HepG2 (cell line): Measurements from ENCODE around the gene MOK. TPM values are rescaled to one million over a fixed set of nuclear protein-coding genes. Genes with fewer than 3 reads are reported as not detected.
A peak's percentile ranks its signal among the peaks of the same experiment; 100 is the strongest.

Experiments used
- ARID4A ChIP-seq: sonication (generic); formaldehyde crosslinking; IDR thresholded peaks from 2 replicates; pipeline ENCODE4 v1.5.0; 2020; ENCODE audit warnings: mild to moderate bottlenecking, missing genetic modification reagents, borderline replicate concordance
- CBX1 ChIP-seq: IDR thresholded peaks from one replicate; pipeline ENCODE4 v1.6.1; 2016; ENCODE audit warnings: antibody characterized with exemption, low read depth
- EHMT2 ChIP-seq: fragments of 200-600 bp; sonication (generic); IDR thresholded peaks from 2 replicates; pipeline ENCODE4 v1.7.0; 2017; ENCODE audit warnings: antibody characterized with exemption, low read depth, low read length, borderline replicate concordance
- FOXA1 ChIP-seq, 2 experiments: fragments of 450-650 bp in 1 of 2; sonication (generic) in 1 of 2; formaldehyde crosslinking in 1 of 2; IDR thresholded peaks; 2 replicates each; pipeline versions ENCODE4 v1.4.0 to v1.6.1; 2016 to 2020; ENCODE audit warnings: missing genetic modification reagents in 1 of 2
- GATAD2A ChIP-seq: IDR thresholded peaks from 2 replicates; pipeline ENCODE4 v1.6.1; 2016
- HDAC2 ChIP-seq: sonication (generic); formaldehyde crosslinking; IDR thresholded peaks from 2 replicates; pipeline ENCODE4 v1.4.0; 2020; ENCODE audit warnings: missing genetic modification reagents
- NBN ChIP-seq: fragments of 450-650 bp; conservative IDR thresholded peaks from 2 replicates; pipeline ENCODE4 v1.6.1; 2017
- NFE2L2 ChIP-seq: fragments of 150-350 bp; IDR thresholded peaks from 2 replicates; pipeline ENCODE4 v1.6.1; 2014; ENCODE audit warnings: low read length
- PAF1 ChIP-seq: IDR thresholded peaks from 2 replicates; pipeline ENCODE4 v1.6.1; 2016; ENCODE audit warnings: missing genetic modification reagents, missing compliant biosample characterization
- REST ChIP-seq, 2 experiments: IDR thresholded peaks; 2 replicates each; pipeline ENCODE4 v1.6.1; 2011 to 2012; ENCODE audit warnings: low read length in 2 of 2, borderline replicate concordance in 1 of 2, low read depth in 1 of 2, mild to moderate bottlenecking in 1 of 2, moderate library complexity in 1 of 2
- RFXAP ChIP-seq: sonication (generic); formaldehyde crosslinking; IDR thresholded peaks from 2 replicates; pipeline ENCODE4 v1.4.0; 2020; ENCODE audit warnings: missing genetic modification reagents, borderline replicate concordance
- SAFB2 ChIP-seq: sonication (generic); formaldehyde crosslinking; IDR thresholded peaks from 2 replicates; pipeline ENCODE4 v1.5.1; 2020; ENCODE audit warnings: missing genetic modification reagents, low read depth, mild to moderate bottlenecking, borderline replicate concordance
- ZEB1 ChIP-seq: IDR thresholded peaks from 2 replicates; pipeline ENCODE4 v1.6.1; 2012; ENCODE audit warnings: mild to moderate bottlenecking, low read depth, inconsistent platforms; ENCODE audit not compliant: insufficient replicate concordance
- ZKSCAN1 ChIP-seq: fragments of 150-350 bp; IDR thresholded peaks from 2 replicates; pipeline ENCODE4 v1.6.1; 2014; ENCODE audit warnings: low read length
- ZNF337 ChIP-seq: sonication (generic); formaldehyde crosslinking; IDR thresholded peaks from 2 replicates; pipeline ENCODE4 v1.5.1; 2020; ENCODE audit warnings: missing genetic modification reagents, low read depth, mild to moderate bottlenecking, borderline replicate concordance
- ZNF530 ChIP-seq: sonication (generic); formaldehyde crosslinking; IDR thresholded peaks from 2 replicates; pipeline ENCODE4 v1.5.0; 2020; ENCODE audit warnings: low read depth, mild to moderate bottlenecking, missing genetic modification reagents
- ZSCAN30 ChIP-seq: sonication (generic); formaldehyde crosslinking; IDR thresholded peaks from 2 replicates; pipeline ENCODE4 v1.5.0; 2020; ENCODE audit warnings: mild to moderate bottlenecking, missing genetic modification reagents
- polyA plus RNA-seq, 8 experiments: library from polyadenylated mRNA; depleted of rRNA in 3 of 8; stranded (reverse) in 7 of 8; unstranded in 1 of 8; fragments of >200 nt; fragmentation: Illumina TruSeq in 4 of 8; extraction: Trizol in 4 of 8; gene quantifications; 2 replicates each; pipeline versions ENCODE4 v1.2.1 to v1.2.3, GENCODE V29; 2011 to 2016; ENCODE audit warnings: low read depth in 4 of 8, missing spikeins in 1 of 8, mixed read lengths in 1 of 8; ENCODE audit not compliant: insufficient read depth in 1 of 8
- total RNA-seq, 5 experiments: library from RNA; depleted of rRNA; stranded (reverse); fragments of >200 nt; fragmentation: Illumina TruSeq; extraction: Trizol; gene quantifications; 2 replicates each; pipeline ENCODE4 v1.2.3, GENCODE V29; 2016; ENCODE audit warnings: low read depth in 1 of 5
- TF ChIP-seq, protein P1 (sequence below): sonication (generic); formaldehyde crosslinking; IDR thresholded peaks from 2 replicates; pipeline ENCODE4 v1.5.0; 2020; ENCODE audit warnings: missing genetic modification reagents
- TF ChIP-seq, protein P2 (sequence below): sonication (generic); formaldehyde crosslinking; IDR thresholded peaks from 2 replicates; pipeline ENCODE4 v1.4.0; 2020; ENCODE audit warnings: missing genetic modification reagents, low read depth, mild to moderate bottlenecking, borderline replicate concordance

Gene MOK
- total and polyA plus RNA-seq, 2 of the 13 experiments (the other 11 are each of a cell fraction or from before 2014, with no cell fraction given): 15.3 to 16.9 TPM

- TF ChIP-seq ARID4A (CRISPR knock-in tag) (peak; percentile 59; the same call in 1 of the 2 replicates), ZSCAN30 (CRISPR knock-in tag) (no peak), NFE2L2 (no peak), EHMT2 (no peak), PAF1 (CRISPR knock-in tag) (no peak), HDAC2 (CRISPR knock-in tag) (peak; percentile 64; the same call in 1 of the 2 replicates), GATAD2A (CRISPR knock-in tag) (peak; percentile 45; the same call in 1 of the 2 replicates), SAFB2 (no peak), REST (IDR thresholded peaks at IDR 0.05; ENCODE audit: borderline replicate concordance in 1 of 2, low read depth in 1 of 2, low read length in 2 of 2) (no peak), ZNF530 (CRISPR knock-in tag) (no peak), RFXAP (peak; percentile 57; the same call in 1 of the 2 replicates), ZEB1 (peak; percentile 39), FOXA1 (IDR thresholded peaks at IDR 0.05) (no peak), FOXA1 (CRISPR knock-in tag; IDR thresholded peaks at IDR 0.05) (0 out of 2 replicates have a peak, but pooled peaks have one; percentile 4), ZNF337 (CRISPR knock-in tag) (0 out of 2 replicates have a peak, but pooled peaks have one; percentile 64), ZKSCAN1 (no peak; the same call in 1 of the 2 replicates), CBX1 (no peak), NBN (no peak)
- TF ChIP-seq, protein P1, sequence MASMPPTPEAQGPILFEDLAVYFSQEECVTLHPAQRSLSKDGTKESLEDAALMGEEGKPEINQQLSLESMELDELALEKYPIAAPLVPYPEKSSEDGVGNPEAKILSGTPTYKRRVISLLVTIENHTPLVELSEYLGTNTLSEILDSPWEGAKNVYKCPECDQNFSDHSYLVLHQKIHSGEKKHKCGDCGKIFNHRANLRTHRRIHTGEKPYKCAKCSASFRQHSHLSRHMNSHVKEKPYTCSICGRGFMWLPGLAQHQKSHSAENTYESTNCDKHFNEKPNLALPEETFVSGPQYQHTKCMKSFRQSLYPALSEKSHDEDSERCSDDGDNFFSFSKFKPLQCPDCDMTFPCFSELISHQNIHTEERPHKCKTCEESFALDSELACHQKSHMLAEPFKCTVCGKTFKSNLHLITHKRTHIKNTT (CRISPR knock-in tag): no peak
- TF ChIP-seq, protein P2, sequence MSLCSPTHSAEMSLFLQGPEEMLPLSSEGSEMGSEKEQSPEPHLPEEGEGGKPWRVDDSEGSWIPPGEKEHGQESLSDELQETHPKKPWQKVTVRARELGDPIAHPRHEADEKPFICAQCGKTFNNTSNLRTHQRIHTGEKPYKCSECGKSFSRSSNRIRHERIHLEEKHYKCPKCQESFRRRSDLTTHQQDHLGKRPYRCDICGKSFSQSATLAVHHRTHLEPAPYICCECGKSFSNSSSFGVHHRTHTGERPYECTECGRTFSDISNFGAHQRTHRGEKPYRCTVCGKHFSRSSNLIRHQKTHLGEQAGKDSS: no peak
These were observed 14.5 kb upstream of the MOK start, which contains the start of gene ZNF839 (continued) for GRCh38 chr14:102319351-102320032.
